HG02763 (cell line): Measurements from ENCODE around the gene BEX3.
"Not testable (repeated sequence)": the region's sequence is repeated elsewhere in the genome, so short reads cannot be mapped to it uniquely, and the experiment has no call there.

Experiments
- ATAC-seq: cut with Tn5 transposase; IDR thresholded peaks from one replicate; pipeline ENCODE4 v1.9.1; 2021; ENCODE audit warnings: mild to moderate bottlenecking, moderate library complexity; ENCODE audit not compliant: unreplicated experiment

BEX3 gene

DNA sequence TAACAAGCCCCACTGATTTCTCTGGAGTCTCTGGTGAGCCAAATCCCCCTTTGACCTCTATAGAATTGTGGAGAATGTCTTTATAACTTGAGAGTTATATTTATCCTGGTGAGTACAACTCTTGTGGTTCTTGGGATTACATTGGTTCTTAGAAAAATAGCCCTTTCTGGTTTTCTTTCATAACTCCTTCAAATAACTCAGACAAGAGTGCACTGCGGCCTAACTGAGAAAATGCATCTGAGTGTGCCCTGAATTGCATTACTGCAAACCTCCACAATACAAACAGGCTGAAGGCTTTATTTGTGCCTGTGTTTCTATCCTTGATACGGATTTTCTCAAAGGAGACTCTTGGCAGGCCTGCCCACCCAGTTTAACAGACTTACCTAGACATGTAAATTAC is 2.7 kb downstream of the BEX3 start:
- ATAC-seq, result no peak

DNA sequence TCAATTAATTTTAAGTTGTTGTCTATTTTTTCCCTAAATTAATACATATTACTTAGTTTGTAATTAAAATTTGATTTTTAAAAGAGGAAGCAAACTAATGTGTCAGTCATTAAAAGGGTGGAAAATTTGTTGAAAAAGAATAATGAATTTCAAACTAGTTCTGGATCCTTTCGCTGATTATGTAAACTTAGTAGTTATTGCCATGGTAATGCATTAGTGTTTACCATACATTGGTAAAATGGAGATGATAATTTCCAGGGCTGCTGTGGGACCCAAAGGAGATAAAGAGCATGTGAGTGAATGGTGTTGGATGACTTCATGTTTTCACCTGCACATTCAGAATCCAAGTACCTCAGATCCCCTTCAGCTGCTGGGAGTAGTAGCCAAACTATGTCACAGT is 6.5 kb downstream of the BEX3 start:
- ATAC-seq, result no peak

DNA sequence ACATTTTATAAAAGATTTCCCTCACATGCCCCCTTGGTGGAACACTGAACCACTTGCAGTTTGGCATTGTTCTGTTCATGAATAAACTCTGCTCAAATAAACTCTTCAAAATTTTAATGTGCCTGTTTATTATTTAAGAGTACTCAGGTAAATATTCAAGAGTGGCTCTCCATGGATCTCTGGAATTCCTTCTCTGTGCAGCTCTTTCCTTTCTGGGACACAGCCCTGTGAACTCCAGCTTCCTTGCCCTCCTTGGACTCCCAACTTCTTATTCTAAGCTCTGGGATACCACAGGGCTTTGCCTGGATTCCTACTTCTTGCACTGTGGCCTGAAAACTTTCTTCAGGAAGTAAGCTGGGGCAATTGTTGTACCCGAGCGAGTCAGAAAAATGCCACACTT is 8.3 kb downstream of the BEX3 start:
- no peak for ATAC-seq

DNA sequence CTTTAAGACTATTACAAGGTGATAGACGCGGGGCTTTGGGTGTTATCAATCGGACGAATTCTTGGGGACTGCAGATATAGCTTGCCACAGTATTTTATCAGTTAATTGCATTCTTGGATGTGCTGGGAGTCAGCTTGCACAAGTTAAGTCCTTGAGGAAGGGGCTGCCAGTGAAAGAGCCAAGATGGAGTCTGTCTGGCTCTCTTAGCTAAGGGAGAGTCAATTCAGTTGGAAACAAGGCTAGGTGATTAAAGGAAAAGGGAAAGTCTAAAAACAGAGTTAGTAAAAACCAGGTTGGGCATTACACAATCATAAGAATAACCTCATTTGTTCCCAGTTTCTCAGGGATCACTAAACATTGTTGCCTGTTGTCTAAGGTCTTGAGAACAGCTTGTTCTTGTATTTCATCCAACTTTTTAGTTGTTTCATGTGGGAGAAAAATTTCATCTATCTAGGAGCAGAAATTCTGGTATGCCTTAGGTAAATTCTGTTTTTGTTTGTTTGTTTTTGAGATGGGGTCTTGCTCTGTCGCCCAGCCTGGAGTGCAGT is 9.0 kb downstream of the BEX3 start:
- not testable (repeated sequence) for ATAC-seq

DNA sequence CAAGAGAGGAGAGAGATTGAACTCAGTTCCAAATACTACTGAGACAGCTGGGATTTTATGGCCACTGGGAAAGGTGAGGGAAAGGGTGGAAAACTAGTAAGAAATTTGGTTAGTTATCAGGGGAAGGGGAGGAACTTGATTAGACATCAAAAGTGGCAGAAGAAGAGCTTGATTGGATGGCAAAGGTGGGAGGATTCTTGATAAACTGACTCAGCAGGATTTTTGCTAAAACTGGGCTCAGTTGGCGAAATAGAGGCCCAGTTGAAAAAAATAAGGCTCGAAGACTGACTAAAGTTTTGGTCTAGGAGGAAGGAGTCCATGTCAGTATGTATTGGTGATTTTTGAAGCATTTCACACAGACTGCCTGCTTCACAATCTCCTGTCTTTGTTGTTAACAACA is 10.0 kb downstream of the BEX3 start:
- no peak for ATAC-seq

DNA sequence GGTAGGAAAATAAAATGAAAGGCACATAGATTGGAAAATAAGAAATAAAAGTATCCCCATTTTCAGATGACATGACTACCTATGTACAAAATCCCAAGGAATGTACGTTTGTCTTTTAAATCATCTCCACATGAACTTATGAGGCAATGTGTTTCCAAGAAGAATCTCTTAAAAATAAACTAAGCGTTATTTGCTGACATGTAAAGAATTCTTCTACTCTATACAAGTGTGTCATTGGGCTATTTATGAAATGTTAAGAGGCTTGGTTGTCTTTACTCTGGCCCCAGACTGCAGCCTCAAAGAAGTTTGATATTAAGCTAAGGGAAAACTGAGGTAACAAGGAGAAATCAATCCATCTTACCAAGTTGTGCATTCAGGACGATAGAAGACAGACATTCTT is 17.1 kb downstream of the BEX3 start:
- no peak for ATAC-seq

DNA sequence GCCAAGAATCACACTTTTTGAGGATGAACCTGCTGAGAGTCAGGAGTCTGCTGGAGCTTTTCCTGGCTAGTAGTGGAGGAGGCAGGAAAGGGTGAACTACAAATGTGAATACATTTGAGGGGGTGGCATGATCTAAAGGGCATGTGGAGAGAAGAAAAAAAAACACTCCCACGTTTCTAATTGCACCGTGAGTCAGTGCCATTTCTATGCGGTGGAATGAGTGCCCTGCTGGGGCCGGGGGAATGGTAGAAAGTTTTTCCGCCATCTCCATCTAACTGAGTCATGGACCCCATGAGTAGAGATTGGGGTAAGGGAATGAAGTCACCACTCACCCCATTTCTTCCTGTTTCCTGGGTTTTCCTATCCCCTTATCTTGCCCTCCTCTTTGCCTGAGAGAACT is 19.8 kb downstream of the BEX3 start:
- ATAC-seq, result no peak

DNA sequence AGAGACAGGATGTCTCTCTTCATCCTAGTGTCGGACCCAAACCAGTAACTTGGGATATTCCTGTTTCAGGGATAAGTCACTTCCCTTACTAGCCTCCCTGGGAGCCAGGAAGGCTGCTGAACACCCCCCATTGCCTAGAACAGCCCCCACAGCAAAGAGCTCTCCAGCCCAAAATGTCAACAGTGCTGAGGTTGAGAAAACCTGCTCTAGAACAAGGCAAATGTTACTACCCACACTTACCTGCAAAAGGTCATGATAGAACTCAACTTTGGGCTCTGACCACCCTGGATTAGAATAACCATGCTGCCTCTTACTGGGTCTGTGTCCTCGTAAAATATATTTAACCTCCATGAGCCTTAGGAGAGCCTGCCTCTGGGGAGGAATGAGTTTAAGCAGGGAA is 20.3 kb downstream of the BEX3 start:
- ATAC-seq, result no peak

DNA sequence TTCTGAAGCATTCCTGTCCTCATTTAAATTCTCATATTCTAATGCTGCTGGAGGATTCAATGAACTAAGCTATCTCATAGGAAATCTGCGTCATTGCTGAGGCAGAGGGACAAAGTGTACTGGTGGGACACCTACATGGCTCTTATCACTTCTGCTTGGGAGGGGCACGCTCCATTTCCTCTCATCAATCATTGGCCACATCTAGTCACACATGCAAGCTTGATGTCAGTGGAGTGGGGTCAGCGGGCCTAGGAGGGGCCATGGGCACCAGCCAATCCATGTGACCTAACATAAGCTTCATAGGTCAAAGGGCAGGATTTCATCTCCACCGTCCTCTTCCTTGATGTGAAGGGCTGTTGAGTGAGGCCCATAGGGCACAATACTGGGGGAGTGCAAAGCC is 21.4 kb downstream of the BEX3 start:
- ATAC-seq, result no peak

DNA sequence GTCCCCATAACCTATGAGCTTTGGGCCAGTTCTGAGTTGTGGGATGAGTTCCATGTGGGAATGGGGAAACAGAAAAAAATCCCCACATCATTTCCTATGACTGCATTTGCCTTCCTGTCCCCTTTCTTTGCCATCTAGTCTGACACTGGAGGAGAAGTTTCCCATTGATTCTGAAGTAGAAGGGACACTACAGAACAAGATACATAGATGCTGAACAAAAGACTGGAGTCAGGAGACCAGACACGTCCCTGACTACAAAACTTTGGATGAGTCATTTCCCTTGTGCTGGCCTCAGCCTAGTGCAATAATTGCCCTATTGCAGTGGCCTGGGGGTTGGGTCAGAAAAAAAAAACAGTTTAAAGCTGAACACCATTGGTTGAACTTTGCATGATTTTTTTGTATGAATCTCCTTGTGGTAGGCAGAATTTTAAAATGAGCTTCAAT is 22.1 kb downstream of the BEX3 start:
- no peak for ATAC-seq

DNA sequence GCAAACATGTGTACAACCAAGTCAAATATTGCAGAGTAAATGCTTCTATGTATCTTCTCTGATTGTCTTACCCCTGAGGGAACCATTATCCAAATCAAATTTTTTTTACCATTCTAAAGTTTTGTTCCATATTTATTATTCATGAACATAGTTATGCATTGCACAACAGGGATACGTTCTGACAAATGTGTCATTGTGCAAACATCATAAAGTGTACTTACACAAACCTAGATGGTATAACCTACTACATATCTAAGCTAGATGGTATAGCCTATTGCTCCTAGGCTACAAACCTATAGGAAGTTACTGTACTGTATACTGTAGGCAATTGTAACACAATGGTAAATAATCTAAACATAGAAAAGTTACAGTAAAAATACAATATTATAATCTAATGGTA is 23.4 kb downstream of the BEX3 start:
- no peak for ATAC-seq

DNA sequence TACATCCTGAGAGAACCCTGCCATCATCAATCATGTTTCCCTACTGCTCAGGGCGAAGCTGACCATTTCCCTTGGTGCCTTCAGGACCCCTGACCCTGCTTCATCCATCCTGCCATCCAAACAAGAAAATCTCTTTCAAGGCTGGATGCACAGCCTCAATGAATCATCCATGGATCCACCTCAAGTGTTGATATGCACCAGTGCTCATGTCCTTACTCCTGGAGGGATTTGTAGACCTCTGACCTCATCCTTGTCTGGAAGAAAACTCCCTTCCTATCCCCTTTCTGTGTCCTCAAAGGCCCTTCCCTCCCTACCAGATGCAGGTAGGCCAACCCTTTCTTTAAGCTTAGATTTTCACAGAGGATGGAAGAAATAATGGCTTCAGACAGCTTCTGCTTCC is 24.6 kb downstream of the BEX3 start:
- ATAC-seq, result no peak

DNA sequence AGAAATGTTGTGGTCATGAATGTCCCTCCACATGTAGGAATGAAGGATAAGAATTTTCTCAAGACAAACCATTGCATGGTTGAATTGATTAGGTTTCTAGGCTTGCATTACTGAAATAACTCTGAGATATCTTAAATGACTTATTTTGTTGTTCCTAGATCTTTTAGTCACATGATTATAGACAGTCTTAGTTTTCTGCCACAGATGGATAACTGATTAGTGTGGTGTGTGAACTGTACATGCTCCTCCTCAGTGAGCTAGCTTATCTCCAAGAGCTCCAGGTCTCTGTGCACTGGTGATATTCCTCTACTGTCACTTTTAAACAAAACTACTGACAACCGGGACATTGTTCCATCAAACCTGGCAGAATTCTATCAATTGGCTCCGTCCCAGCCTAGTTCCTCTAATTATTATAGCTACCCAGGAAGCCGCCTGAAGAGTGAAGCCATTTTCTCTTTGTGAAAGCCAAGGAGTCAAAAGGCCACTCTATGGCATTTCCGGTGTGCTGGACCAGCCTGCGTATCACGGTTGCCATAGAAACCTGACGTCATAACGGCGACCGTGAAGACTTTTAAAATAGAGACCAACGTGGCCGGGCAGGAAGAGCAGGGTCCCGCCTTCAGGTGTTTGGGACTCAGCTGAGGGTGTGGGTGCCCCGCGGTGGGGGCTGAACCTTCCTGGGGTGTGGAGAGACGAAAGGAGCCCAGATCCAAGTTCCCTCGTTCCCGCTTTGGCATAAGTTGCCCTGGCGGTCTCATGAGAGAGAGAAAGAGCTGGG is 28.1 kb downstream of the BEX3 start:
- peak; percentile 88 for ATAC-seq

DNA sequence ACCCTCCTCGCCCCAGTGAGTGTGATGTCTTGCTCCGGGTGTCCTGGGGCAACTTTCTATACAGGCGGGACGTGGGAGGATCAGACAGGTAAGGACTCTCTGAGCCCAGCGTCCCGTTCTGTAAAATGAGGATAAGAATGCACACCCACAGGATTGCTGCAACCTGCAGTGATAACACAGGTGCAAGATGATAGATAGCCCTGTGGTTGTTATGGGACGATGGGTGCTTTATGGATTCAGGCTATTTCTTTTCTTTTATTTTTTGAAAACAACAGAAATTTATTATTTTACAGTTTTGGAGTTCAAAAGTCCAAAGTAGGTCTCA is 28.6 kb downstream of the BEX3 start:
- ATAC-seq, result no peak

DNA sequence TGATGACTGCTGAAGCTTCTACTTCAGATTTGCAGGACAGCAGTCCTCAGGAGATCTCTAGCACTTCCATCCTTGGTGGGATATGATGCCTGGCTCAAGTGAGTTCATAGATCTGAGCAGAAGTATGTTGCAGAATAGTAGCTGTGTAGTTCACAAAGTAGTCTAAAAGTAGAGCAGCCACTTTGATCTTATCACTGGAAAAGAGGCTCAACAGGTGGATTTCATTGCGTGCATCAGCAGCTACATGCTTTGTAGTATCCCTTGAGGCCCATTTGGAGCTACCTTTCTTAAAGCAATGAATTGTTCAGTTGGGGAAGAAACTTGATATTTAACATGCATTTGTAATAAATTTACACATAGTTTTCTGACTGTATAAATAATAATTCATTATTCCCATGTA is 29.9 kb downstream of the BEX3 start:
- ATAC-seq, result no peak

DNA sequence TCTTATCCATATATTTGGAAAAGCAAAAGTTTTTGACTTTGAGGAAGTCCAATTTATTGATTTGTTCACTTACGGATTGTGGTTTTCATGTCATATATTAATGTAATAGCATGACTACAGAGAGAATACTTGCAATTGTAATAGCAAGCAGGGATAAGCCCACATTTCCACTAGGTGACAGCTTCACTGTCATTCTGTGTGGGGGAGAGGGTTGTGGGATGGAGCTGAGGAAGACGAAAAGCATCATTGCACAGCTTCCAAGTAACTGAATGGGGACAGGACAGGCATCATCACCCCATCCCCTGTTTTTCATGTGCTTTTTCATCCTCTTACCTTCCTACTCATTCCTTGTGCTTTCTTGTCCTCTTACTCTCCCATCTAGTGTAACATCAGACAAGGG is 31.4 kb downstream of the BEX3 start:
- no peak for ATAC-seq

DNA sequence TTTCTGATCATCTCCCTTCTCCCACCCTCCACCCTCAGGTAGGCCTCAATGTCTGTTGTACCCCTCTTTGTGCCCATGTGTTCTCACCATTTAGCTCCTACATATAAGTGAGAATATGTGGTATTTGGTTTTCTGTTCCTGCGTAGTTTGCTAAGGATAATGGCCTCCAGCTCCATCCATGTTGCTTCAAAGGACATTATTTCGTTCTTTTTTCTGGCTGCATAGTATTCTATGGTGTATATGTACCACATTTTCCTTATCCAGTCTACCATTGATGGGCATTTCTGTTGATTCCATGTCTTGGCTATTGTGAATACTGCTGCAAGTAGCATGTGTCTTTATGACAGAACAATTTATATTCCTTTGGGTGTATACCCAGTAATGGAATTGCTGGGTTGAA is 35.4 kb downstream of the BEX3 start:
- not testable (repeated sequence) for ATAC-seq

DNA sequence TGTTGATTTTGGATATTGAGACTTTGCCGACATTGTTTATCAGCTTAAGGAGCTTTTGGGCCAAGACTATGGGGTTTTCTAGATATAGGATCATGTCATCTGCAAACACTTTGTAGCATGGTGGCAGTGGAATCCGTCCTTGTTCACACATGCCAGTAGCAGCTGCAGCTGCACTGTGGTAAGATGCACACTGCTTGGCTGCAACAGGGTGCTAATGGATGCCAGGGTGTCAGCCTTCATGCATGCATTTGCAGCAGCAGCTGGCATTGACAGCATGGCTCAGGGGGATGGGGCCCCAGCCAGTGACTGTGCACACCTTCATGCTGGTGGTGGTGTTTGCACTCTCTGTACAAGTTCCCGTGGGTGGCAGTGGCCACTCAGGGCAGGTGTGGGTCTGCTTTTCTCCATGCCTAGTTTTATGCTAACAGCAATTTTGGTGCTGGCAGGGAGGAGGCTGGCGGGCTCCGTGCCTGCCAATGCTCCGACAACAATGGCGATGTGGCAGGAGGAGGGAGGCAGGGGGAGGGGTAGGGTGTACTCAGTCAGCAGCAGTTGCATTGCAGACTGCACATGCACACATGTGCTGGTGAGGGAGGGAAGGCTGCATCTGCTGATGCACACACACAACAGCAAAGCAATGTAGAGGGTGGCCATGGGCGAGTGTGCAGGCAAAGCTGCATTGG is 37.5 kb downstream of the BEX3 start:
- no peak for ATAC-seq

DNA sequence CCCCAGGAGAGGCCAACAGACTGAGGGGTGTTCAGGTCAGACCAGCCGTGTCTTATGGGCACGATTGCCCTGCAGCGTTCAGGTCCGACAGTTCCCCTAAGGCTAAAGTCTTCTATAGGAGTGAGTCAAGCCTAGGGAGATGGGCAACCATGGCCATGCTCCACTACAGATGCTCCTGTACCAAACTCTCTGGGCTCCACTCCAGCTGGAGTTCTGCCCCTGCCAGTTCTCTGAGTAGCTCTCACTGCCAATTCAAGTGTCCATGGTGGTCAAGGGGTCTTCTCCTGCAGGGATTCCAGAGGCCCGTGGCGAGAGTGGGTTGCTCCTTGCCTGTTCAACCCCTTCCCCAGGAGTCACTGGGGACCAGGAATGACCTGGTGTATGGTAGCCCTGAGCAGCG is 38.2 kb downstream of the BEX3 start:
- no peak for ATAC-seq

DNA sequence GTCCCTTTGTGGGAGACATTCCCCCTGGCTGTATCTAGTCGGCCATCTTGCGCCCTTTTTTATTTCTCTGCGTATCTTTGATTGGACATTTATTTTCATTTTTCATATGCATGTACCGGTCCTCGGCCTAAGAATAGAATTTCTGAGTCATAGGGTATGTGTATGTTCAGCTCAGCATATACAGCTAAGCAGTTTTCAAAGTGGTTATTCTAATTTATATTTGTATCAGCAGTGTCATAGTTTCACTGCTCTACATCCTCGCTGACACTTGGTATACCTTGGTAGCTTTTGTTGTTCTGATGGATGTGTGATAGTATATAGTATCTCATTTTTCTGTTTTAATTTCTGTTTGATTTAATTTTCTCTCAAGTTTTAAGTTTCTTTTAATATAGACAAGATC is 38.7 kb downstream of the BEX3 start:
- ATAC-seq, result no peak

DNA sequence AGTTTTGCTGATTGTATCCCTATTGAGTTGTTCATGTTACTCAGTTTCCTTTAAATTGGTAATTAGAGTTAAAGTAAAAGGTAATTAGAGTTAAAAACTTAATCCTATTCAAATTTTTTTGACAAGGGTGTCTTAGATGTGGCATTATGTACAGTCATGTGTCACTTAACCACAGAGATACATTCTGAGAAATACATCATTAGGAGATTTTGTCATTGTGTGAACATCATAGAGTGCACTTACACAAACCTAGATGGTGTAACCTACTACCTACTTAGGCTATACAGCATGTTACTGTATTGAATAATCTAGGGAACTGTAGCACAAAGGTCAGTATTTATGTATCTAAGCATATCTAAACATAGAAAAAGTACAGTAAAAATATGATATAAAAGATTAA is 39.2 kb downstream of the BEX3 start:
- no peak for ATAC-seq

DNA sequence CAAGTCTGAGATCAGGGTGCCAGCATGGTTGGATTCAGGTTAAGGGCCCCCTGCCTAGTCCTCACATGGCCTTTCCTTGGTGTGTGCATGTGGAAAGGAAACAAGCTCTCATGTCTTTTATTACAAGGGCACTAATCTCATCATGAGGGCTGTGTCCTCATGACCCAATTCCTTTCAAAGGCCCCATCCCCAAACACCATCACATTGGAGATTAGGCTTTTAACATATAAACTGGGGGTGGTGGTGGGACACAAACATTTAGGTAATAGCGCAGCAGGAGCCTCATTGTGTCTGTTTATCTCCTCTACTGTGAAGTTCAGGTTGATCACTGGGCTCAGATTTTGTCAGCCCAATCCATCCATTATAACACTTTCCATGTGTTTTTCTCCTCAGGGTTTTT is 41.0 kb downstream of the BEX3 start:
- ATAC-seq, result no peak

DNA sequence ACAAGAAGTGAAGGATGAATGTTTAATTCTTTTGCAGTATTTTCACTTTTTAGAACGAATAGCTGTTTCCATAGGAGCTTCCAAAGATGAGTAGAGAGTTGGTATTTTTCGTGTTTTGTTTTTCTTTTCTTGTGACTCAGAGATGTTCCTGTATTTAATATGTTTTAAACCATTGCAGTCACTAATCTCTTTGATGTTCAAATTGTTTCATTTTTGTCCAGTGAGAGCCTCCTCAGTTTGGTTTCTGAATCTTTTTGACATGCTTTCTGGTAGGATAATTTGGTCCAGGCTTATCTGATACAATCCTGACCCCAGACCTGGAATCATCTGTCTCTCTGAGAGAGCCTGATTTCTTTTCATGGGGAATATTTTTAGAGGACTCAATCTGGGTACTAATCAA is 41.6 kb downstream of the BEX3 start:
- ATAC-seq, result no peak
